Stimulated activated CD8-positive, alpha-beta memory T cell treated with anti-CD3 and anti-CD28 coated beads, Interleukin-2, amount 100 ng/mL, for 1 hour (primary cell): ENCODE measurements around the gene EPHB1.
"Not testable (repeated sequence)": the region's sequence is repeated elsewhere in the genome, so short reads cannot be mapped to it uniquely, and the experiment has no call there.

Source experiments
- DNase-seq, 2 donors: peaks; one replicate each; pipeline ENCODE4 v3.0.0-alpha.2; 2020; ENCODE audit warnings: low read depth in 2 of 2

EPHB1 gene

GRCh38 chr3:135083756-135084155 lies 288.7 kb downstream of the EPHB1 start:
- DNase-seq = no peak

GRCh38 chr3:135084405-135084804 lies 289.3 kb downstream of the EPHB1 start:
- no peak for DNase-seq

- DNase-seq = no peak
Measured at GRCh38 chr3:135084976-135085375, 289.9 kb downstream of the EPHB1 start.

- no peak for DNase-seq
Measured at GRCh38 chr3:135085652-135086436, 290.8 kb downstream of the EPHB1 start.

- DNase-seq = no peak
Measured at GRCh38 chr3:135087782-135088181, 292.7 kb downstream of the EPHB1 start.

- DNase-seq = no peak
Measured at GRCh38 chr3:135089451-135089850, 294.4 kb downstream of the EPHB1 start.

- DNase-seq = no peak
Measured at GRCh38 chr3:135090020-135090717, 295.1 kb downstream of the EPHB1 start.

- no peak for DNase-seq
Measured at GRCh38 chr3:135091946-135092345, 296.9 kb downstream of the EPHB1 start.

GRCh38 chr3:135093121-135093520 lies 298.1 kb downstream of the EPHB1 start:
- DNase-seq = no peak

- no peak for DNase-seq
Measured at GRCh38 chr3:135097276-135097946, 302.4 kb downstream of the EPHB1 start.

GRCh38 chr3:135099734-135100355 lies 304.8 kb downstream of the EPHB1 start:
- no peak for DNase-seq

- no peak for DNase-seq
Measured at GRCh38 chr3:135100366-135100765, 305.3 kb downstream of the EPHB1 start.

- DNase-seq = no peak
Measured at GRCh38 chr3:135103917-135104316, 308.9 kb downstream of the EPHB1 start.

GRCh38 chr3:135106445-135106844 lies 311.4 kb downstream of the EPHB1 start:
- no peak for DNase-seq

- no peak for DNase-seq
Measured at GRCh38 chr3:135107043-135107442, 312.0 kb downstream of the EPHB1 start.

GRCh38 chr3:135109681-135110080 lies 314.6 kb downstream of the EPHB1 start:
- DNase-seq = no peak

GRCh38 chr3:135114551-135114950 lies 319.5 kb downstream of the EPHB1 start:
- not testable (repeated sequence) for DNase-seq

GRCh38 chr3:135117977-135118376 lies 322.9 kb downstream of the EPHB1 start:
- no peak for DNase-seq

GRCh38 chr3:135118792-135119191 lies 323.7 kb downstream of the EPHB1 start:
- no peak for DNase-seq

GRCh38 chr3:135125171-135125801 lies 330.2 kb downstream of the EPHB1 start:
- DNase-seq = no peak

GRCh38 chr3:135127946-135128470 lies 332.9 kb downstream of the EPHB1 start:
- DNase-seq = no peak
